H1 (cell line): Measurements from ENCODE around the gene MLH3. TPM values are rescaled to one million over a fixed set of nuclear protein-coding genes. Genes with fewer than 3 reads are reported as not detected.

ENCODE experiments used
- BACH1 ChIP-seq: IDR thresholded peaks from 2 replicates; pipeline ENCODE4 v1.6.1; 2012; ENCODE audit warnings: low read length, improper control_type of control experiment
- BRCA1 ChIP-seq: IDR thresholded peaks from 2 replicates; pipeline ENCODE4 v1.6.1; 2012; ENCODE audit warnings: low read depth, low read length, improper control_type of control experiment
- CBX5 ChIP-seq: fragments of 300-800, 300-1000 bp; sonication (generic); IDR thresholded peaks from 2 replicates; pipeline ENCODE4 v1.7.1; 2016; ENCODE audit warnings: antibody characterized with exemption, low read length, low read depth
- CEBPB ChIP-seq: IDR thresholded peaks from 2 replicates; pipeline ENCODE4 v1.6.1; 2012; ENCODE audit warnings: low read depth, low read length
- FOSL1 ChIP-seq: IDR thresholded peaks from 2 replicates; pipeline ENCODE4 v1.6.1; 2011; ENCODE audit warnings: mild to moderate bottlenecking, low read depth, low read length, moderate library complexity; ENCODE audit not compliant: insufficient read depth
- KDM5A ChIP-seq: fragments of 200-600 bp; IDR thresholded peaks from 2 replicates; pipeline ENCODE4 v1.7.1; 2012; ENCODE audit warnings: mild to moderate bottlenecking, low read length, inconsistent platforms, mixed read lengths
- polyA plus RNA-seq, 7 experiments: library from polyadenylated mRNA; depleted of rRNA in 3 of 7; stranded (reverse) in 5 of 7; unstranded in 2 of 7; fragments of >200 nt in 5 of 7; fragments of 200-250 nt in 2 of 7; gene quantifications; 1 replicate in 5 of 7; 2 replicates in 1 of 7; 4 replicates in 1 of 7; pipeline versions ENCODE4 v1.2.1 to v1.2.3, GENCODE V29; 2011 to 2013; ENCODE audit warnings: missing spikeins in 2 of 7, mixed read lengths in 2 of 7
- total RNA-seq: library from RNA; stranded (reverse); fragmentation: NEBNext Ultra II Directional; extraction: Animal tissue kit (Norgen Biotek cat#: 25700); gene quantifications from 2 replicates; pipeline ENCODE4 v1.2.1, GENCODE V29; 2021
- TF ChIP-seq, protein P1 (sequence below): IDR thresholded peaks from 2 replicates; pipeline ENCODE4 v1.6.1; 2012; ENCODE audit warnings: inconsistent platforms

The MLH3 gene
- total and polyA plus RNA-seq, 2 of the 8 experiments (the other 6 are each of a cell fraction or from before 2014, with no cell fraction given), result 9.3 to 20.1 TPM

DNA sequence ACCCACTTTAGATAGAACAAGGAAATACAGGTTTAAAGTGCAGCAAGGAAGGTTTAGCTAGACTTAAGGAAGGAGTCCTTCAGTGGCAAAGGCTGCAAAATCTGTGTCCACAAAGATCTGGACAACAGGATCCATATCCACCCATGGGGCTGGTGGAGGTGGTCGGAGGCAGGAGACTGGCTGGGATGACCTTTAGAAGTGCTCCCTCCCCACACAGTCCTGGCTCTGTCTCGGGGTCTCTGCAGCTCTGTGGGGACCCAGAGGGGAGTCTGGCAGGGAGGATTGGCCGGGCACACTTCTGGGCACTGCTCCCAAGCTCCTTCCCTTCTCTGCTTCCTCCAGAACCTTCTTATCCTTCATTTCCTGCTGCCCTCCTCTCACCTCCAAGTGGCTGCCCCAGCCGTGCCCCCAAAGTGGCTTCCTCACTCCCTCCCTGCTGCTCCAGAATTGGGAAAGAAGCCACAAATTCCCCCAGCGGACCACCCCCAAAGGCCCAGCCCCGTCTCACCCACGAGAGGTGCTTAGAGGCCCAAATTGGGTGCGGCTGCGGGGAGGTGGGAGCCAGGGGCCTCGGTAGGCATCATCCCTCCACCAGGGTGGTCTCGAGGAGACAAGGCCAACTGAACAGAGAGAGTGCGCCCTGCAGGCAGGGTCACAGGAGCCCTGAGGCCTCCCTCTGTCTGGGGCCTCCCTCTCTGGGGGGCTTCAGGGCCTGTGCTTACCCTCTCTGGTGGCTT lies 73.9 kb downstream of the MLH3 start (continued):
- no peak for TF ChIP-seq CEBPB
- no peak for TF ChIP-seq BACH1
- no peak for TF ChIP-seq CBX5
- TF ChIP-seq, protein P1, sequence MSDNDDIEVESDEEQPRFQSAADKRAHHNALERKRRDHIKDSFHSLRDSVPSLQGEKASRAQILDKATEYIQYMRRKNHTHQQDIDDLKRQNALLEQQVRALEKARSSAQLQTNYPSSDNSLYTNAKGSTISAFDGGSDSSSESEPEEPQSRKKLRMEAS, result no peak
- no peak for TF ChIP-seq FOSL1
- no peak for TF ChIP-seq BRCA1
- TF ChIP-seq KDM5A, result no peak
